GM12801 (cell line): Measurements from ENCODE around the gene CTIF.

Experiments
- CTCF ChIP-seq: IDR thresholded peaks from one replicate; pipeline ENCODE4 v1.5.1; 2011; ENCODE audit warnings: control low read depth; ENCODE audit not compliant: insufficient read length; ENCODE audit errors: extremely low read depth

Gene CTIF

GRCh38 chr18:48893061-48893607 lies 354.3 kb downstream of the CTIF start:
- no peak for TF ChIP-seq CTCF

GRCh38 chr18:48893608-48894600 lies 355.1 kb downstream of the CTIF start:
- no peak for TF ChIP-seq CTCF

GRCh38 chr18:48894799-48895346 lies 356.0 kb downstream of the CTIF start:
- no peak for TF ChIP-seq CTCF

- TF ChIP-seq CTCF = no peak
Measured at GRCh38 chr18:48896326-48896874, 357.6 kb downstream of the CTIF start.

- TF ChIP-seq CTCF = no peak
Measured at GRCh38 chr18:48896875-48897511, 358.2 kb downstream of the CTIF start.

GRCh38 chr18:48897531-48897930 lies 358.7 kb downstream of the CTIF start:
- TF ChIP-seq CTCF = no peak

GRCh38 chr18:48898521-48898920 lies 359.7 kb downstream of the CTIF start:
- no peak for TF ChIP-seq CTCF
